Retinal pigment epithelial cell (primary cell): ENCODE data around the gene MRPS10.
"Not testable (repeated sequence)": the region's sequence is repeated elsewhere in the genome, so short reads cannot be mapped to it uniquely, and the experiment has no call there.

Experiments
- DNase-seq: peaks from one replicate; pipeline ENCODE4 v3.0.0-alpha.2; 2010; ENCODE audit warnings: low read depth
- H3K4me3 ChIP-seq: 2 replicates; pipeline ENCODE4 v1.5.1; 2011; ENCODE audit warnings: mild to moderate bottlenecking, low read length, control low read depth, moderate library complexity
- TF ChIP-seq, protein P1 (sequence below): conservative IDR thresholded peaks from 2 replicates; pipeline ENCODE4 v1.5.1; 2011; ENCODE audit warnings: low read depth, low read length, control low read depth, inconsistent platforms

The MRPS10 gene

DNA sequence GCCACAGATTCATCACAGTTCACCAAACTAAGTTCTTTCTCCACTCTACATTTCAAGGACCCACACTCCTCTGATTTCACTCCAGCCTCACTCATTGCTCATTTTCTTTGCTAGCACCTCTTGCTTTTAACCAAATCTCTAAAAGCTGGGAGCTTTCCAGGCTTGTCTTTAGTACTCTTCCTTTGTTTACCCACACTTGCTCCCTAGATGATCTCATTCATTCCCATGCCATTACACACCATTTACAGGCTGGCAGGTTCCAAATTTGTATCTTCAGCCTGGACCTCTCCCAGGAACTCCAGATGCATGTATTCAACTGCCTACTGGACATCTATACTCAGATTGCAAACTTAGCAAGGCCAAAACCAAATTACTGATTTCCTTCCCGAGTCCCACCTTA lies 17.6 kb downstream of the MRPS10 start:
- DNase-seq: no peak
- no peak overlapping the region for H3K4me3 ChIP-seq
- TF ChIP-seq, protein P1, sequence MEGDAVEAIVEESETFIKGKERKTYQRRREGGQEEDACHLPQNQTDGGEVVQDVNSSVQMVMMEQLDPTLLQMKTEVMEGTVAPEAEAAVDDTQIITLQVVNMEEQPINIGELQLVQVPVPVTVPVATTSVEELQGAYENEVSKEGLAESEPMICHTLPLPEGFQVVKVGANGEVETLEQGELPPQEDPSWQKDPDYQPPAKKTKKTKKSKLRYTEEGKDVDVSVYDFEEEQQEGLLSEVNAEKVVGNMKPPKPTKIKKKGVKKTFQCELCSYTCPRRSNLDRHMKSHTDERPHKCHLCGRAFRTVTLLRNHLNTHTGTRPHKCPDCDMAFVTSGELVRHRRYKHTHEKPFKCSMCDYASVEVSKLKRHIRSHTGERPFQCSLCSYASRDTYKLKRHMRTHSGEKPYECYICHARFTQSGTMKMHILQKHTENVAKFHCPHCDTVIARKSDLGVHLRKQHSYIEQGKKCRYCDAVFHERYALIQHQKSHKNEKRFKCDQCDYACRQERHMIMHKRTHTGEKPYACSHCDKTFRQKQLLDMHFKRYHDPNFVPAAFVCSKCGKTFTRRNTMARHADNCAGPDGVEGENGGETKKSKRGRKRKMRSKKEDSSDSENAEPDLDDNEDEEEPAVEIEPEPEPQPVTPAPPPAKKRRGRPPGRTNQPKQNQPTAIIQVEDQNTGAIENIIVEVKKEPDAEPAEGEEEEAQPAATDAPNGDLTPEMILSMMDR: no peak

DNA sequence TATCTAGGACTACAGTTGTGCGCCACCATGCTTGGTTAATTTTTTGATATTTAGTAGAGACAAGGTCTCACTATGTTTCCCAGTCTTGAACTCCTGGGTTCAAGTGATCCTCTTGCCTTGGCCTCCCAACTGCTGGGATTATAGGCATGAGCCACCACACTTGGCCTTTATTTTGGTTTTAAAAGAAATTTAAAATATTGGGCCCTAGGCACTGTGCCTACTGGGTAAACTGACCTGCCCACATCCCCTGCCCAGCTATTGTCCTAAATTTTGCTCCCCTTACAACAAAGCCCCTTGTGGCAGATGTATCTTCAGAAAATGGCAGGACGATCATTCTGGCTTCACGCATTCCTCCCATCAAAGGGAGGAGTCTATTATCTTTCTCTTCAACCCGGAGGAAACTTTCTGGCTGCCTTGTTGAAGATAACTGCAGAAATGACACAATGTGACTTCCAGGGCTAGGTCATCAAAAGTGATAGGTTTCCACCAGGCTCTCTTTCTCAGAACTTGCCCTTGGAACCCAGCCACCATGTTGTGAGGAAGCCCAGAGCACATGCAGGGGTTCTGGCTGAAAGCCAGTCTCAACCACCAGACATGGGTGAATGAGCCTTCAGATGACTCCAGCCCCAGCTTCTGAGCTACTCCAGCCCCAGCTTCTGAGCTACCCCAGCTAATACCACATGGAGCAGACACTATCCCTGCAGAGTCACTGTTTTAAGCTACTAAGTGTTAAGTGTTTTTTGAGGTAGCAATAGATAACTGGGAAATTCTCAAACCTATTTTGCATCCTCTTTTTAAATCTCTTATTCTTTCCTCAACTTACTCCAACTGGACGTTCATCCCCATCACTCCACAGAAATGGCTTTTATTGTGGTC lies 18.3 kb downstream of the MRPS10 start:
- H3K4me3 ChIP-seq: no peak overlapping the region

DNA sequence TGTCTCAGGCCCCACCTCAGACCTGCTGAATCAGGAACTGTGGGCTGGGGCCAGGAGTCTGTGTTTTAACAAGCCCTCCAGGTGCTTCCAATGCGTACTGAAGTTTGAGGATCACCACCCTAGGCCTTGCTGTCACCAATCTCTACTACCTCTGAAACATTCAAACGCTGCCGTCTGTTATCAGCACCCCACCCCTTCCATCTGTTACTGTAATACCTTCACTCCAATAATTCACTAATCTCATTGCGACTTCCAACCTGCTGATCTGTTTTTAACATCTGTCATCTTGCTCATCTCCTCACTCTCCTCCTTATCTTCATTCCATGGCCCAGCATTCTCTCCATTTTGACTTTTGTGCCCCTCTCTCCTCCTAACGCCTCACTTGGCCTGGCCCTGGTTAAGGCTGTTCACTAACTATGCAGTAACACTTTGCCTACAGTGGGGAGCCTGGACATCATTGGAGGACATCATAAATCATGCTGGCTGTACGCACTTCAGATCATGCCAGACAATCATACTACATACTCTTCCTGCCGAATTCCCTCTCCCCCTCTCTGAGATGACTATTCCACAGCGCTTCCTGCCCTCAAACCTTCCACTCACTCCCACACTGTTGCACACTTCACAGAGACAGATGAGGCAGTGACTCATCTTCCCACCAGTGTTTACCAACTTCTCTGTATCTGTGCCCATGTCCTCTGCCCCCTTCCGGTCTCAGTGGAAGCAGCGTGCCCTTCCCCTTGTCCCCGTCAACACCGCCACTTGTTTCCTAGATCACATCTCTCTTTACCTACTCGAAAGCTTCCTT lies 19.9 kb downstream of the MRPS10 start:
- DNase-seq: no peak

More for the DNA sequence above, 18.3 kb downstream of the MRPS10 start:
- DNase-seq: no peak
- TF ChIP-seq, protein P1: no peak

DNA sequence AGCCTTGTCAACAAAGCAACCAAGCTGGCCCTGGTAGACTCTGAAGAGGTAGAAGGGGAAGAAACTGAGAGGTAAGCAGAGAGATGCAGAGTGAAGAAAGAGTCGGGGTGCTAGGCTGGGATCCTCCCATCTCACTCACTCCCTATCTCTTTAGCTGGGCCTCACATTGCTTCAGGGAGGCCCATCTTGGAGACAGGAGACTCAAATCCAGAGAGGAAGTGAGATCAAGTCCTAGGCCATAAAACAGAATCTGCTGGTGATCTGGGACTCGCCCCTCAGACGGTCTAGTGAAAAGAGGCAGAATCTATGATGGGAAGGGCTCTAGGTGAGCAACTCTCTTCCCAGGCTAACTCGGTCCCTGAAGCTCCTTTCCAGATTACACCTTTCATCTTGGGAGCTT lies 22.2 kb downstream of the MRPS10 start:
- TF ChIP-seq, protein P1: no peak
- no peak for DNase-seq
- H3K4me3 ChIP-seq: no peak overlapping the region

More for the DNA sequence above, 19.9 kb downstream of the MRPS10 start:
- no peak overlapping the region for H3K4me3 ChIP-seq
- TF ChIP-seq, protein P1: no peak

DNA sequence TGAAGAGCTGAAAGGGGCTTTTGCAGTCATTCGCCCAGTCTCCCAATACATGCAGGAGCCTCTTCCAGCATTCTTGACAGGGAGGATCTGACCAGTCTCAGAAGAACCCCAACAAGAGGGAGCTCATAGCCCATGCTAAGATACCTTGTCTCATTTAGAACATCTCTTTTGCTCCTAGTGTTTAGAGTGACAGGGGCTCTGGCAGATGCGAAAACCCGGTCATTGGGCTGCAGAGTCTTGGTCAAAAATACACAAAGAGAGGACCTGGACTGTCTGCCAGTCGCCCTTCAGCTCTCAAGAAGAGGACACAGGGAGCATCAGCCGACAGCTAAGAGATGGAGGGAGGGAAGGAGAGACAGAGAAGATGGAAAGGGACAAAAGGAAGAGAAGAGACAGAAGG lies 23.6 kb downstream of the MRPS10 start:
- no peak for DNase-seq
- TF ChIP-seq, protein P1: no peak
- H3K4me3 ChIP-seq: no peak overlapping the region

DNA sequence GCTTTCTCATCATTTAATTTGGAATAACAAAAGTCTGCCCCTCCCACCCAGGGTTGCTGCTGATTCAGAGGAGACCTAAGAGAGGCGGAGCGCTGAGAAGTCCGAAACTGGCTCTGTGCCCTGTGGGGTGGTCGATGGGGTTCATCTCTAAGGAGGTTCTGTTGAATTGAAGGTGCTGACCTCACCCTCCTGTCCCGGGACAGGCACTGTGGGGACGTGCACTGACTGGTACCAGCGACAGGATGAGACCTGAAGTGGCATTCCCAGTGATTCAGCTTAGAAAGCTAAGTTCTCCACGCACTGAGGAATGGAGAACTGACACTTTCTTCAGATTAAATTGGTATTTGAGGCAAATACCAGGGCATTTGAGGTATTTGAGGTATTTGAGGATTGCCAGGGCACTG lies 24.2 kb downstream of the MRPS10 start:
- peak overlapping the region; percentile 18 for H3K4me3 ChIP-seq
- DNase-seq: peak; percentile 78
- TF ChIP-seq, protein P1: no peak

DNA sequence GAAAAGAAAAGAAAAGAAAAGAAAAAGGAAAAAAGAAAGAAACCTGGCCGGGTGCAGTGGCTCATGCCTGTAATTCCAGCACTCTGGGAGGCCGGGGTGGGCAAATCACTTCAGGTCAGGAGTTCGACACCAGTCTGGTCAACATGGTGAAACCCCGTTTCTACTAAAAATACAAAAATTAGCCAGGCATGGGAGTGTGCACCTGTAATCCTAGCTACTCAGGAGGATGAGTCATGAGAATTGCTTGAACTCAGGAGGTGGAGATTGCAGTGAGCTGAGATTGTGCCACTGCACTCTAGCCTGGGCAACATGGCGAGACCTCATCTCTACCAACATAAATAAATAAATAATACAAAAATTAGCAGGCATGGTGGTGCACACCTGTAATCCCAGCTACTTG lies 25.3 kb downstream of the MRPS10 start:
- not testable (repeated sequence) for H3K4me3 ChIP-seq, DNase-seq
